Keratinocyte (primary cell): ENCODE measurements around the gene FABP3. TPM values are rescaled to one million over a fixed set of nuclear protein-coding genes. Genes with fewer than 3 reads are reported as not detected.

Experiments
- DNase-seq: peaks from one replicate; pipeline ENCODE4 v3.0.0-alpha.2; 2011; ENCODE audit warnings: low read depth, missing footprints, low spot score
- FAIRE-seq: peaks from 2 replicates; lab custom pipeline; 2011; peaks lifted over from hg19 to GRCh38; lab: Jason Lieb, UNC
- H2AFZ ChIP-seq: 2 replicates; pipeline ENCODE4 v1.6.0; 2012; ENCODE audit warnings: low read length, control low read depth, inconsistent platforms; ENCODE audit not compliant: control insufficient read depth
- H3K27ac ChIP-seq: 2 replicates; pipeline ENCODE4 v1.5.1; 2011; ENCODE audit warnings: low read length; ENCODE audit not compliant: control insufficient read depth, insufficient read depth
- H3K27me3 ChIP-seq: 3 replicates; pipeline ENCODE4 v1.6.0; 2011; ENCODE audit warnings: low read length; ENCODE audit not compliant: control insufficient read depth, insufficient read depth; ENCODE audit errors: extremely low read depth
- H3K36me3 ChIP-seq, 2 experiments: 2 replicates in 1 of 2; 3 replicates in 1 of 2; pipeline ENCODE4 v1.5.1; 2011; ENCODE audit warnings: low read length in 2 of 2, mild to moderate bottlenecking in 1 of 2; ENCODE audit not compliant: control insufficient read depth in 2 of 2, insufficient read depth in 2 of 2; ENCODE audit errors: extremely low read depth in 1 of 2
- H3K4me1 ChIP-seq: 3 replicates; pipeline ENCODE4 v1.5.1; 2011; ENCODE audit warnings: low read length; ENCODE audit not compliant: control insufficient read depth, insufficient read depth; ENCODE audit errors: extremely low read depth
- H3K4me2 ChIP-seq: 3 replicates; pipeline ENCODE4 v1.6.0; 2011; ENCODE audit warnings: low read depth, low read length; ENCODE audit not compliant: control insufficient read depth, insufficient read depth; ENCODE audit errors: extremely low read depth
- H3K4me3 ChIP-seq, 3 experiments: fragments of 200-600 bp in 1 of 3; sonication (generic) in 1 of 3; 2 replicates in 2 of 3; 3 replicates in 1 of 3; pipeline ENCODE4 v1.5.1; 2011 to 2016; ENCODE audit warnings: low read length in 3 of 3, mild to moderate bottlenecking in 3 of 3, control low read depth in 2 of 3, inconsistent platforms in 1 of 3, low read depth in 1 of 3, mixed read lengths in 1 of 3, mixed run types in 1 of 3, moderate library complexity in 1 of 3; ENCODE audit not compliant: control insufficient read depth in 2 of 3, insufficient read depth in 2 of 3; ENCODE audit errors: extremely low read depth in 1 of 3
- H3K79me2 ChIP-seq: 2 replicates; pipeline ENCODE4 v1.6.0; 2012; ENCODE audit warnings: low read length; ENCODE audit not compliant: control insufficient read depth, insufficient read depth
- H3K9ac ChIP-seq: 3 replicates; pipeline ENCODE4 v1.6.0; 2011; ENCODE audit warnings: low read length; ENCODE audit not compliant: control insufficient read depth, insufficient read depth; ENCODE audit errors: extremely low read depth
- H3K9me1 ChIP-seq: 3 replicates; pipeline ENCODE4 v1.6.0; 2011; ENCODE audit warnings: low read length; ENCODE audit not compliant: control insufficient read depth, insufficient read depth; ENCODE audit errors: extremely low read depth
- H3K9me3 ChIP-seq: 2 replicates; pipeline ENCODE4 v1.5.1; 2012; ENCODE audit warnings: low read depth, low read length; ENCODE audit not compliant: control insufficient read depth
- H4K20me1 ChIP-seq: 3 replicates; pipeline ENCODE4 v1.6.0; 2011; ENCODE audit warnings: low read length; ENCODE audit not compliant: control insufficient read depth, insufficient read depth; ENCODE audit errors: extremely low read depth
- CTCF ChIP-seq, 3 experiments: IDR thresholded peaks in 1 of 3; conservative IDR thresholded peaks in 1 of 3; optimal IDR thresholded peaks in 1 of 3; 2 replicates in 2 of 3; 3 replicates in 1 of 3; pipeline versions ENCODE3 to v1.5.1; 2011; ENCODE audit warnings: low read length in 3 of 3, mild to moderate bottlenecking in 3 of 3, moderate library complexity in 2 of 3, control low read depth in 1 of 3, inconsistent platforms in 1 of 3; ENCODE audit not compliant: insufficient read depth in 2 of 3; ENCODE audit errors: extremely low read depth in 1 of 3
- EZH2 ChIP-seq: IDR thresholded peaks from one replicate; pipeline ENCODE4 v1.6.1; 2012; ENCODE audit warnings: inconsistent platforms, mild to moderate bottlenecking, low read length, moderate library complexity
- dilution Hi-C: fragments of 300-500 bp; cut with MboI; formaldehyde crosslinking; loops from one replicate; pipeline ENCODE4 v1.7.0; 2020; ENCODE audit warnings: low sequenced_read_pairs; ENCODE audit not compliant: extremely low pct_ligation_motif_present
- polyA plus RNA-seq, 5 experiments: library from polyadenylated mRNA; depleted of rRNA in 3 of 5; stranded (reverse) in 3 of 5; stranded (forward) in 1 of 5; unstranded in 1 of 5; fragments of >200 nt; gene quantifications; 1 replicate in 1 of 5; 2 replicates in 3 of 5; 3 replicates in 1 of 5; pipeline versions ENCODE4 v1.2.1 to v1.2.3, GENCODE V29; 2011 to 2012; ENCODE audit warnings: missing spikeins in 2 of 5, low read depth in 1 of 5, low replicate concordance in 1 of 5

The FABP3 gene
- polyA plus RNA-seq, 1 donor (not counting 4 experiments of a cell fraction or from before 2014, with no cell fraction given), result 0.59 TPM

- Histone ChIP-seq H3K9me1 (no peaks in the 10 kb centered on the region), H4K20me1 (peaks cover 1% of the 10 kb centered on the region), H3K36me3 (peaks cover 0 to 5% of the 10 kb centered on the region in 2 experiments), H2AFZ (no peak overlapping the region), H3K9ac (no peak overlapping the region), H3K4me3 (no peak overlapping the region), H3K27ac (no peak overlapping the region), H3K9me3 (no peaks in the 10 kb centered on the region), H3K79me2 (peaks cover 21% of the 10 kb centered on the region), H3K4me1 (peaks cover 15% of the 10 kb centered on the region), H3K4me2 (no peak overlapping the region), H3K27me3 (no peaks in the 10 kb centered on the region)
- FAIRE-seq (no peak), DNase-seq (no peak)
- TF ChIP-seq CTCF (optimal IDR thresholded peaks at IDR 0.05 in 1 of 3, IDR thresholded peaks at IDR 0.05 in 1 of 3, conservative IDR thresholded peaks at IDR 0.05 in 1 of 3; ENCODE audit: extremely low read depth in 1 of 3, insufficient read depth in 2 of 3, low read length in 3 of 3) (no peak), EZH2 (no peak)
- dilution Hi-C loops, result no loop called here
Measured at GRCh38 chr1:31409946-31410858, 37.3 kb upstream of the FABP3 start.

GRCh38 chr1:31408788-31409318 is 36.0 kb upstream of the FABP3 start:
- dilution Hi-C loops, result no loop called here
- Histone ChIP-seq H3K4me3 (no peak overlapping the region), H2AFZ (no peak overlapping the region), H3K9me1 (no peaks in the 10 kb centered on the region), H3K79me2 (peaks cover 8% of the 10 kb centered on the region), H4K20me1 (no peaks in the 10 kb centered on the region), H3K27ac (no peak overlapping the region), H3K9ac (no peak overlapping the region), H3K36me3 (no peaks in the 10 kb centered on the region), H3K27me3 (no peaks in the 10 kb centered on the region), H3K4me1 (peaks cover 8% of the 10 kb centered on the region), H3K4me2 (no peak overlapping the region), H3K9me3 (no peaks in the 10 kb centered on the region)
- DNase-seq (no peak), FAIRE-seq (no peak)
- no peak for TF ChIP-seq EZH2
- no peak for TF ChIP-seq CTCF (optimal IDR thresholded peaks at IDR 0.05 in 1 of 3, IDR thresholded peaks at IDR 0.05 in 1 of 3, conservative IDR thresholded peaks at IDR 0.05 in 1 of 3; ENCODE audit: extremely low read depth in 1 of 3, insufficient read depth in 2 of 3, low read length in 3 of 3)
